ENCODE measurements around the gene IGSF9B.

IGSF9B gene

DNA sequence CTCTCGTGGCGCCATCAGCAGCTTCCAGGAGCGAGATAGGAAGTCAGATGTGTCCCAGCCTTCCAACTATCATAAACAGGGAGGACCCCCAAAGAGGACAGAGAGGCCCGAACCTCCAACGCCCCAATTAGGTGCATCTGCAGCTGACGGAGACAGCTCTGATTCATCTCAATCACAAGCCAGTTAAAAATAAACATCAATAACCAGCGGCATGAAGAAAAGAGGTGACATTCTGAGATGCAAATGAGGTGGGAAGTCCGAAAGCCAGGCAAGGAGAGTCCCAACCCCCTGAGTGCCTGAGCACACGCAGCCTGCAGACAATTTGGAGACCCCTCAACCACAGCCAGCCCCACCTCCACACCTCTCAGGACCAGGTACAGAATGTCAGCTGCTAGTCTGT is 28.1 kb upstream of the IGSF9B start:
- no peak for DNase-seq

- DNase-seq = no peak
Measured at GRCh38 chr11:133983660-133984316, 27.0 kb upstream of the IGSF9B start.

DNA sequence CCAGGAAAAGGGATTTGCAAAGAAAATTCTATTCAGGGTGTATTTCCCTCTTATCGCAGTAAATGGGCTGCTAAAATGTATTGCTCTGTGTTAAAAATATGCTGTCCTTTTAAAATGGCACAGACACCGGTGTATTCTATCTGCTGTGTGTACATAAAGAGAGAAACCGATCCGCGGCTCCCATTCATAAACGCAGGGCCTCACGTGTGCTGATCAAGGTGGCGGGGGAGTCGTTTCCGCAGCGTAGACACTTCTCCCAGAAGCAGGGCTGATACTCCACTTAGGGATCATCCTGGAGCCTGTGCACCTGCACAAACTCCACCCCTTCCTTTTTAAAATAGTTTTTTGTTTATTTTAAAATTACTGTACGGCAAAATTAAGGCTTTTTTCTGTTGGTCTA is 26.1 kb upstream of the IGSF9B start:
- DNase-seq = no peak

DNA sequence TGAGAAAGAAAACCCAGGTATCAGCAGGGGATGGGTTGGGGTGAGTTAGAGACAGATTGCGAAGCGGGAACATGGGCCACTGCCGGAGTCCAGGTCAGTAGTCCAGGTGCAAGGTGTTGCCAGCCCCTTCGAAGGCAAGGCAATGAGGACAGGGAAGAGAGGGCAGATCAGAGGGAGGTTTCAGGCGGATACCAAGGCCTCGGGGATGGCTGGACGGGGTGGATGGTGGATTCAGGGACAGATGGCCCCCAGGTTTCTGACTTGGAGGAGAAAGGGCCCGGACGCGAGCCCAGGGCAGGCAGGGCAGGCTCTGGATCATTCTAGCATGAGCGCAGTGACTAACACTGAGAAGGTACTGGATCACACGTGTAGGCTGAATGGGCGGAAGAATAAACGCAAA is 25.4 kb upstream of the IGSF9B start:
- no peak for DNase-seq

DNA sequence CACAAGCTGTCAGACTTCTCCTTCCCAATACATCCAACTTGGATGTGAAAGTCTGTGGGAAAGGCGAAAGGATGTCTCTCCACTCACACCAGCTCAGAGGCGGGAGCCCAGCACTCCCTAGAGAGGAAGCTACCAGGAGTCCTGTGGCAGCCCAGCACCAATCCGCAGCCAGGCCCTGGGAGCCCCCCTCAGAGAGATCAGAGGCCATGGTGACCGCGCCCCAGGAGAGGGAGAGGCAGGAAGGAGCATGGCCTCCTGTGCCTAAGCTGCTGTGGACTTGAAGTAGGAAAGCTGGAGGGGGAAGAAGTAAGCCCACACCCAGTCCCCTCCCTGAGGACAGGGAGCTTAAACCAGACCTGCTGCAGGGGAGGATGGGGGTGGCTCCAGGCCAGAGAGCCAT is 24.4 kb upstream of the IGSF9B start:
- no peak for DNase-seq

- DNase-seq = no peak
Measured at GRCh38 chr11:133980665-133981064, 23.9 kb upstream of the IGSF9B start.

DNA sequence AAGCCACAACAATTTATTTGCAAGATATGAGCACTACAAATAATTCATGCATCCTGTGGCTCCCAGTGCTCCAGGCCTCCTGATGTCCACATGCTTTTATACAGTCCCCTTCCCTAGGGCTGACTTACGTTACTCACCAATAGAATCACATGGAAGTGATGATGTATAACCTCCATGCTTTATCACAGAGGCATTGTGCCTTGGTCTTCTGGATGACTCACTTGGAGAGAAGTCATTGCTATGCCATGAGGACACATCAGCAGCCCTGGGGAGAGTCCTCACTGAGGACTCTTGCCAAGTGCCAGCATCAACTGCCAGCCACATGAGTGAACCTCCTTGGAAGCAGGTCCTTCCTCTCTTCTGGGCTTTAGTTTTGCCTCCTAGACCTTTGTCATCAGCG is 22.0 kb upstream of the IGSF9B start:
- DNase-seq = peak; percentile 27

DNA sequence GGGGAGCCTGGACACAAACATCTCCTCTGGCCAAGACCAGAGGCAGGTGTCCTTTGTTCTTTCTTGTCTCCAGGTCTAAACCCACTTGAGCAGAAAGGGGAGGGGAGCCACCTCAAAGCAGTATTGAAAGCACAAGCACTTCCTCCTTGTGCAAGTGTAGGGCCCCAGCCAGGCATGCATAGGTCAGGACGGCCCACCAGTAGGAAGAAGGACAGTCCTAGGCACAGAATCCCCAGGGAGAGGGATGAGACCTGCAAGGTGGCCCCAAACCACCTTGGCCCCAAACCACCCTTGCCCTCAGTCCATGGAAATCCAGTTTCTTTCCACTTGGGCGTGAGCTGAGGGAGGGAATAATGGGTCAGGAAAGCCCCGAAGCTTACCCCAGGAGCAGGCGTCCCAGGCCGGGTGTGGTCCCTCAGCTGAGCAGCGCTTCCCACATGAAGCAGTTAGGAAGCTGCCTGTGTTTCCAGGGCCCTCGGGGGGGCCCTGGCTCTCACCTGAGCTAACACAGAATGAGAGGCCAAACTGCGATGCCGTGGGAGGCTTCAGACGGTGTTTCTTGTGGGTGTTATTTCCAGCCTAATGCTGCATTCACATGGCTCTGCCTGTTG is 20.4 kb upstream of the IGSF9B start:
- no peak for DNase-seq

DNA sequence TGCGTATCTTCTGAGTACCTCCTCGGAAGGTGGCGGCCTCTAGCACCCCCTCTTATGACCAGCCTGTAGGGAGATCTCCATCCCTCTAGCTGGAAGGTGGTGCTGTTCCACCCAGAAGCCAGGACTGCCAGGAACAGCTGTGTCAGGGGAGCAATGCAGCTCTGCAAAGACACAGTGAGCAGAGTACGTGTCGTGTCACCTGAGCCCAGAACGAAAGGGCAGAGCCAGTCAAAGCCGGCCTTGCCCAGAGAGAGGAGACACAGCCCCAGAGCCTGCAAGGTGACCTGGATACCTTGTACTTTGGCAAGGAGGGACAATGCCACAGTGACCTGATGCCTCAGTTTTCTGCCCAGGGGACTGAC is 18.7 kb upstream of the IGSF9B start:
- DNase-seq = no peak

GRCh38 chr11:133974836-133975487 is 18.2 kb upstream of the IGSF9B start:
- DNase-seq = no peak

DNA sequence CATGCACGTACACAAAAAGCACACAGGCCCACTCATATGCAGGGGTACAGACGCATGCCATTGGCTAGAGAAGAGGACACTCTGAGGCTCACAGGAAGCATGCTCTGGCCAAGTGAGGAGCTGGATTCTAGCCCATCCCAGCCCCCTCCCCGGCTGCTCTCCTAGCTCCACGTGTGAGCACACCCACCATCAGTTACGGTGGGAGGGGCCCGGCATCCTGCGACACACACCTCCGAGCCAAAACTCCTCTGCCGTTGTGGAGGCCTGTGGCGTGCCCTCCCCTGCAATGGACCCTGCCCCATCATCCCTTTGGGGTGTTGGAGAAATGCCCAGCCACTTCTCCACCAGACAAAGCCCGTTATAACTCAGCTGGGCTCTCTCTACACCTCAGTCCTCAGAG is 15.1 kb upstream of the IGSF9B start:
- no peak for DNase-seq

DNA sequence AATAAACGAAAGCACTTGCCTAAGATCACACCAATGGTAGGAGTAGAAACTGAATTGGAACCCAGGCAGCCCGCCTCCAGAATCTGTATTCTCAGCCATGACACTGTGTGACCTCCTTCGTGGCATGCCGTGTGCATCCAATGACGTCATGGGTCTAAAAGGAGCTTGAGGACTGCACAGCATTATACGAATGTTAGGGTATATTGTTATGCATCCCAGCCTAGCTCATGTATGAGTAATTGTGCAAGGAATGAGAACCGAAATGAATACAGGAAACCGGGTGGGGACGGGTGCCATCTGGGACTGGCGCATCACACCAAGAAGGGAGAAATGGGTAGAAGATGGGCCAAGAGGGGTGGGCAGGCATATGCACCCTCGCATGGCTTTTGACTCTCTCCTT is 12.3 kb upstream of the IGSF9B start:
- DNase-seq = no peak

- DNase-seq = no peak
Measured at GRCh38 chr11:133968300-133968699, 11.5 kb upstream of the IGSF9B start.

GRCh38 chr11:133967599-133968238 is 11.0 kb upstream of the IGSF9B start:
- DNase-seq = no peak

DNA sequence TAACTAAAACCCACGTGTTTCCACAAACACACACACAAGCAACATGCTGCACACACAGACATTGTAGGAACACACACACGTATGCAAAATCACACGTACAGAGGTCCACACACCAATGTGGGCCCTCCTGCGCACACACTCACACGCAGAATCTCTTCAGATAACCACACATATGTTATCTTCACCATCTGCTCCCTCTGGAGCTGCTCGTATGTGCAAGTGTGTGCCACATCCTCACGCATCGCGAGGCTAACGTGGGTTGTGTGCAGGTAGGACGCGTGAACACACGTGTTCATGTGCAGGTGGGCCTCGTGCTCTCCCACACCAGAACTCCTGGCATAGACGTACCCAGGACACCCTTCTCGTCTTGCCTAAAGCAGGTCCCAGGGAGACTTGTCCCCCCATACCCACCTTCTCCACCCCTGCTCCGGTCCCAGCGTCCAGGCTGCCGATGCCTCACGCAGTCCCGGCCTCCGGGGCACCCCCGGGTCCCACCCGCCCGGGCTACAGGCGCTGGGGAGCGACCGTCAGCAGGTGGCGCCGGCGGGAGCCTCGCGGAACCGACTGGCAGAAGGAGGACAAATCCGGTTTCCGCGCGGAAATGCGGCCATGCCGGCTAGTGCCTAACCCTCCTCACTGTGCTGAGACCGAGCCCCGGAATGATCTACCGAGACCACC is 10.3 kb upstream of the IGSF9B start:
- DNase-seq = no peak

DNA sequence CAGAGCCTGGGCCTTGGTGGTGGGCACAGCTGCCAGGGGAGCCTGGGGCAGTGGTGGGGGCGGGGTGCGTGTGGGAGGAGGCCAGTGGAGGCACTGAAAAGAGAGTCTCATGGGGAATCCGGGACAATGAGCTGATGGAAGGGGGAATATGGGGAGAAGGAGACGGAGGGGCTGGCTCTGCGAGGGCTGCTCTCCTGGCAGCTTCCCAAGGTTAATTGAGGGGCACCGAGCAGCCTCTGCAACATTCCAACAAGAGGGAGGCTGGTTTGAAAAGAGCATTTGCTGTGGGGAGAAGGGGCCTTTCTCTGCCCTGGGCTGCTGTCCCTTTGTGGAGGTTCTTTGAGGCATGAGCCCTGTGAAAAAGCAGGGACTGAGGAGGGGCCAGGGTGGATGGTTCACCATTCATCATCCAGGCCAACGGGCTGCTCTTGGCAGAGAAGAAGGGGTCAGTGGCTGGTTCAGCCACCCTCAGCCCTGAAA is 9.4 kb upstream of the IGSF9B start:
- no peak for DNase-seq

GRCh38 chr11:133965031-133965601 is 8.3 kb upstream of the IGSF9B start:
- no peak for DNase-seq

GRCh38 chr11:133964356-133964755 is 7.6 kb upstream of the IGSF9B start:
- DNase-seq = no peak

DNA sequence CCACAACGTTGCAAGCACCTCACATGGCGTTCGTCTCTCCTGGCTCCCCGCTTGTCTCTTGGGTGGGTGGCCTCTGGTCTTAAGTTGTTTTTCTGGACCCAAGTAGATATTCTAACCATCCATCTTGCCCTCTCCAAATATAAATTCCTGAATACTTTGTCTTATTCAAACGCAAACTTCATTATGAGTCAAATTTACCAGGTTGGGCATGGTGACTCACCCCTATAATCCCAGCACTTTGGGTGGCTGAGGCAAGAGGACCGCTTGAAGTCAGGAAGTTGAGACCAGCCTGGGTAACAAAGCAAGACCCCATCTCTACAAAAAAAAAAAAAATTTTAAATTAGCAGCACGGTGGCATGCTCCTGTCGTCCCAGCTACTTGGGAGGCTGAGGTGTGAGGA is 5.1 kb upstream of the IGSF9B start:
- no peak for DNase-seq

DNA sequence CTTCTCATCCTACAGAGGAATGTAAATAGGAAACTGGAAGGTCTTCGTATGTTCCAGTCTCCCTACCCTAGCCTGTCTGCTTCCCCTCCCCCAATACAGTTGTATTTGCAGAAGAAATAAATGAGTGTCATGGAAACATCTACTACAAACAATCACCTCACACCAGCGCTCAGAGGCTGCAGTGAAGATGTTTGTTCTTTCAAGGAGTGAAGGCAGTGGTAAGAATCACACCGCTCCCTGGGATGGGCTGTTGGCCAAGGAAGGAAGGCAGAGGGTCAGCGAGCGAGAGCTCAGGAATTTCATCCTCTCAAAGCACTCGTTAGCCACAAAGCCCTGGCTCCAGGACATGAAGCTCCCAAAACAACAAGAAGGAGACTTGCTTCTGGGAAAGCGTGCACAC is 1.1 kb upstream of the IGSF9B start:
- DNase-seq = no peak

DNA sequence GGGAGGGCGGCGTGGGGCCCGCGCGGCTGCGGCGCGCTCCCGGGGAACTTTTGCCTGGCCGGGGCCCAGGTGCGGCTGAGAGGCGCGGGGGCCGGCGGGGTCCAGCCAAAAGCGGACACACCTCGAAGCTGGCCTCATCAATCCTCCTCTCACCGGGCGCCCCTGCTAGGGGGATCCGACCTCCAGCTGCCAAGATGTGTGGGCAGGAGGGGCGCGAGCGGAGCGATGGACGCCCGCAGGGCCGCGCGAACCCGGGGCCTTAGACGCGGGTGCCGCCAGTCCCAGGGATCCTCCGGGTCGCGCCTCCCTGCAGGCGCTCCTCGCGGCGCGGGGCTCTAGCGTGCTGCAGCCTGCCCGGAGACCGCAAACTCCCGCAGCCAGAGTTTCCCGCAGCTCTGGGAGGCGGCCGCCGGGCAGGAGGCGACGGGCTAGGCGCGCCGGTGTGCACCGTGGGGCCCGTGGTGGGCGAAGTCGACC is 785 bp downstream of the IGSF9B start:
- DNase-seq = no peak

DNA sequence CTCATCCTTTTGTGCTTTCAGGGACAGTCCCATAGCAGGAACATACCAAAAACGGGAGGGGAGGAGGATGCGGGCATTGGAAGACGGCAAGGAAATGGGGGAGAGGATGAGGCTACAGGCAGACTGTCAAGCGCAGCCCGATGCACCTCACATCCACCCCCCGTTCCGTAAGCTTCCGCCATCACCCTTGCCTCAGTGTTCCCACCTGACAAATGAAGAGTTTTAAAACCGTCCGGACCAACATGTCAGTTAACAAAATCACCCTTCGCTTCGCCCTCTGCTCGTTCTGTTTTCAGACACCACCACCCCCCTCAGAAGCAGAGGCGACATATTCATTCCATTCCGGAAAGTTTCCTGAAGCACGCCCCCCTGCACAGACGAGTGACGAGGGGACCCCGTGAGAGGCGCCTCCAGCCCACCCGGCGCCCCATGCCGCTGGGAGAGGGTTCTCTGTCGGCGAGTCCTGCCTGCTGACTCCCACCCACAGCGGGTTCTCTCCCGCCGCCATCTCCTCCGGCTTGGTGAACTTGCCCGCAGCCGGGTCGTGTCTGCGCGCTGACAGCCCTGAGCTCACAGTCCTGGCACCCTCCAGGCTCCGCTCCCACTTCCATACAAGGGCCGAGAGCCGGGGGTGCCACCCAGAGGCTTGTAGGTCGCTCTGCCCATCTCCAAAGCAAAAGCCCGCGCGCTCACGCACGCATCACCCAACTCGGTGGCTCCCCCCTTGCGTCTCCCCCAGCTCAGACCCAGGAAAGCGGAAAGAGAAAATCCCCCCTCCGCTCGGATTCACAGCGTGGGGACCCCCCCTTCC is 1.5 kb downstream of the IGSF9B start:
- no peak for DNase-seq
